HUES64 (cell line): ENCODE data around the gene RYR1.
"Not testable (repeated sequence)": the region's sequence is repeated elsewhere in the genome, so short reads cannot be mapped to it uniquely, and the experiment has no call there.

Experiments used
- H3K27ac ChIP-seq: 2 replicates; pipeline ENCODE4 v1.7.0; 2013; ENCODE audit warnings: low read depth, low read length, inconsistent platforms
- H3K27me3 ChIP-seq: 2 replicates; pipeline ENCODE4 v1.6.1; 2013; ENCODE audit warnings: mild to moderate bottlenecking, low read length; ENCODE audit not compliant: insufficient read depth
- H3K36me3 ChIP-seq: 2 replicates; pipeline ENCODE4 v1.6.1; 2013; ENCODE audit warnings: mild to moderate bottlenecking, low read length; ENCODE audit not compliant: insufficient read depth
- H3K4me1 ChIP-seq: 2 replicates; pipeline ENCODE4 v1.6.1; 2013; ENCODE audit warnings: mild to moderate bottlenecking, low read length, moderate library complexity; ENCODE audit not compliant: insufficient read depth
- H3K4me3 ChIP-seq: 2 replicates; pipeline ENCODE4 v1.5.1; 2013; ENCODE audit warnings: mild to moderate bottlenecking, low read length, moderate library complexity
- H3K9ac ChIP-seq: 2 replicates; pipeline ENCODE4 v1.6.1; 2013; ENCODE audit warnings: mild to moderate bottlenecking, low read depth, low read length
- H3K9me3 ChIP-seq: 2 replicates; pipeline ENCODE4 v1.6.1; 2013; ENCODE audit warnings: low read depth, low read length; ENCODE audit not compliant: insufficient read depth
- WGBS: fragments of 150-250, 120-280 bp; methylation state at CpG from one replicate; pipeline ENCODE4 v1.1.7; 2013; ENCODE audit warnings: missing lambda C conversion rate; 5-methylcytosine and 5-hydroxymethylcytosine counted together

RYR1 gene

GRCh38 chr19:38483016-38483630 is 49.6 kb downstream of the RYR1 start:
- Histone ChIP-seq H3K27ac (no peak overlapping the region), H3K9me3 (no peaks in the 10 kb centered on the region), H3K9ac (no peak overlapping the region), H3K4me1 (no peaks in the 10 kb centered on the region), H3K4me3 (no peak overlapping the region), H3K36me3 (peaks cover 27% of the 10 kb centered on the region), H3K27me3 (no peaks in the 10 kb centered on the region)
- 95% methylated on average over 24 of the region's 24 CpGs for WGBS

- no peak overlapping the region for H3K4me3 ChIP-seq
- peaks cover 33% of the 10 kb centered on the region for H3K36me3 ChIP-seq
- WGBS = 83% methylated on average over 1 of the region's 2 CpGs
- H3K9ac ChIP-seq = no peak overlapping the region
- H3K27me3 ChIP-seq = no peaks in the 10 kb centered on the region
- H3K9me3 ChIP-seq = no peaks in the 10 kb centered on the region
- no peaks in the 10 kb centered on the region for H3K4me1 ChIP-seq
- no peak overlapping the region for H3K27ac ChIP-seq
Observed at GRCh38 chr19:38484747-38485146, 51.3 kb downstream of the RYR1 start.

- Histone ChIP-seq H3K27ac (no peak overlapping the region), H3K4me3 (no peak overlapping the region), H3K9me3 (no peaks in the 10 kb centered on the region), H3K9ac (no peak overlapping the region), H3K36me3 (peaks cover 42% of the 10 kb centered on the region), H3K4me1 (no peaks in the 10 kb centered on the region), H3K27me3 (no peaks in the 10 kb centered on the region)
- WGBS = 97% methylated on average over 49 of the region's 49 CpGs
Observed at GRCh38 chr19:38485541-38486285, 52.2 kb downstream of the RYR1 start.

GRCh38 chr19:38486731-38487336 is 53.3 kb downstream of the RYR1 start:
- Histone ChIP-seq H3K9me3 (no peaks in the 10 kb centered on the region), H3K27ac (no peak overlapping the region), H3K9ac (no peak overlapping the region), H3K36me3 (peaks cover 48% of the 10 kb centered on the region), H3K4me1 (no peaks in the 10 kb centered on the region), H3K4me3 (no peak overlapping the region), H3K27me3 (no peaks in the 10 kb centered on the region)
- WGBS = 93% methylated on average over 5 of the region's 6 CpGs

- Histone ChIP-seq H3K4me3 (no peak overlapping the region), H3K36me3 (peaks cover 59% of the 10 kb centered on the region), H3K27ac (no peak overlapping the region), H3K27me3 (no peaks in the 10 kb centered on the region), H3K9me3 (no peaks in the 10 kb centered on the region), H3K9ac (no peak overlapping the region), H3K4me1 (no peaks in the 10 kb centered on the region)
- 94% methylated on average over 3 of the region's 3 CpGs for WGBS
Observed at GRCh38 chr19:38488096-38488495, 54.6 kb downstream of the RYR1 start.

- Histone ChIP-seq H3K27me3 (no peaks in the 10 kb centered on the region), H3K9me3 (no peaks in the 10 kb centered on the region), H3K4me3 (no peak overlapping the region), H3K36me3 (peaks cover 57% of the 10 kb centered on the region), H3K9ac (no peak overlapping the region), H3K27ac (no peak overlapping the region), H3K4me1 (no peaks in the 10 kb centered on the region)
- 89% methylated on average over 9 of the region's 9 CpGs for WGBS
Observed at GRCh38 chr19:38488776-38489481, 55.4 kb downstream of the RYR1 start.

GRCh38 chr19:38490861-38491260 is 57.4 kb downstream of the RYR1 start:
- H3K27me3 ChIP-seq = no peaks in the 10 kb centered on the region
- H3K4me1 ChIP-seq = no peaks in the 10 kb centered on the region
- H3K9me3 ChIP-seq = no peaks in the 10 kb centered on the region
- H3K36me3 ChIP-seq = peaks cover 73% of the 10 kb centered on the region
- no peak overlapping the region for H3K27ac ChIP-seq
- H3K4me3 ChIP-seq = no peak overlapping the region
- 94% methylated on average over 1 of the region's 2 CpGs for WGBS
- no peak overlapping the region for H3K9ac ChIP-seq

GRCh38 chr19:38492181-38492813 is 58.8 kb downstream of the RYR1 start:
- H3K4me3 ChIP-seq = no peak overlapping the region
- no peak overlapping the region for H3K9ac ChIP-seq
- no peaks in the 10 kb centered on the region for H3K27me3 ChIP-seq
- H3K27ac ChIP-seq = no peak overlapping the region
- WGBS = 93% methylated on average over 9 of the region's 9 CpGs
- H3K36me3 ChIP-seq = peaks cover 75% of the 10 kb centered on the region
- no peaks in the 10 kb centered on the region for H3K4me1 ChIP-seq
- H3K9me3 ChIP-seq = no peaks in the 10 kb centered on the region

- H3K27ac ChIP-seq = 0 out of 2 replicates have a peak overlapping the region, but pooled peaks have one; percentile 12
- 0 out of 2 replicates have a peak overlapping the region, but pooled peaks have one; percentile 12 for H3K9ac ChIP-seq
- H3K27me3 ChIP-seq = no peaks in the 10 kb centered on the region
- no peaks in the 10 kb centered on the region for H3K4me1 ChIP-seq
- WGBS = 86% methylated on average over 21 of the region's 21 CpGs
- peaks cover 71% of the 10 kb centered on the region for H3K36me3 ChIP-seq
- no peak overlapping the region for H3K4me3 ChIP-seq
- H3K9me3 ChIP-seq = no peaks in the 10 kb centered on the region
Observed at GRCh38 chr19:38494379-38494778, 60.9 kb downstream of the RYR1 start.

GRCh38 chr19:38495375-38495774 is 61.9 kb downstream of the RYR1 start:
- 96% methylated on average over 2 of the region's 2 CpGs for WGBS
- H3K27me3 ChIP-seq, H3K9me3 ChIP-seq, H3K27ac ChIP-seq, H3K4me1 ChIP-seq, H3K9ac ChIP-seq, H3K4me3 ChIP-seq: not testable (repeated sequence)
- H3K36me3 ChIP-seq = peaks cover 68% of the 10 kb centered on the region
